ENCODE results near the gene LRRC75A.
"Not testable (repeated sequence)": the region's sequence is repeated elsewhere in the genome, so short reads cannot be mapped to it uniquely, and the experiment has no call there.

The LRRC75A gene

GRCh38 chr17:16419074-16419928 is 72.7 kb downstream of the LRRC75A start:
- Histone ChIP-seq H3K27me3 (ENCODE audit: control insufficient read depth in 1 of 2, insufficient read depth in 2 of 2, low read length in 2 of 2) (peaks cover 0 to 2% of the 10 kb centered on the region in 2 donors), H3K27ac (ENCODE audit: low read length) (peak overlapping the region; percentile 37), H3K9me3 (ENCODE audit: control insufficient read depth in 2 of 2, low read length in 2 of 2) (no peaks in the 10 kb centered on the region), H3K4me3 (ENCODE audit: low read length in 2 of 2) (peak overlapping the region in 1 of 2 donors; percentile 8), H3K4me1 (ENCODE audit: control insufficient read depth, insufficient read depth, low read length) (peaks cover 28% of the 10 kb centered on the region), H3K9ac (ENCODE audit: low read length in 2 of 2) (peak overlapping the region in 1 of 2 donors; percentile 36), H3K36me3 (ENCODE audit: control insufficient read depth in 2 of 2, insufficient read depth in 2 of 2, low read length in 2 of 2) (peaks cover 0 to 5% of the 10 kb centered on the region in 2 donors)

GRCh38 chr17:16418685-16419068 is 73.3 kb downstream of the LRRC75A start:
- peaks cover 0 to 5% of the 10 kb centered on the region in 2 donors for H3K36me3 ChIP-seq (ENCODE audit: control insufficient read depth in 2 of 2, insufficient read depth in 2 of 2, low read length in 2 of 2)
- H3K27ac ChIP-seq (ENCODE audit: low read length): peak overlapping the region; percentile 37
- H3K4me3 ChIP-seq (ENCODE audit: low read length in 2 of 2): no peak overlapping the region
- H3K9ac ChIP-seq (ENCODE audit: low read length in 2 of 2): no peak overlapping the region
- H3K9me3 ChIP-seq (ENCODE audit: control insufficient read depth in 2 of 2, low read length in 2 of 2): no peaks in the 10 kb centered on the region
- H3K27me3 ChIP-seq (ENCODE audit: control insufficient read depth in 1 of 2, insufficient read depth in 2 of 2, low read length in 2 of 2): peaks cover 0 to 2% of the 10 kb centered on the region in 2 donors
- peaks cover 28% of the 10 kb centered on the region for H3K4me1 ChIP-seq (ENCODE audit: control insufficient read depth, insufficient read depth, low read length)

- Histone ChIP-seq H3K9me3 (ENCODE audit: control insufficient read depth in 2 of 2, low read length in 2 of 2) (no peaks in the 10 kb centered on the region), H3K9ac (ENCODE audit: low read length in 2 of 2) (no peak overlapping the region), H3K36me3 (ENCODE audit: control insufficient read depth in 2 of 2, insufficient read depth in 2 of 2, low read length in 2 of 2) (peaks cover 0 to 5% of the 10 kb centered on the region in 2 donors), H3K27me3 (ENCODE audit: control insufficient read depth in 1 of 2, insufficient read depth in 2 of 2, low read length in 2 of 2) (peaks cover 0 to 2% of the 10 kb centered on the region in 2 donors), H3K4me1 (ENCODE audit: control insufficient read depth, insufficient read depth, low read length) (peaks cover 28% of the 10 kb centered on the region), H3K4me3 (ENCODE audit: low read length in 2 of 2) (no peak overlapping the region), H3K27ac (ENCODE audit: low read length) (peak overlapping the region; percentile 37)
Measured at GRCh38 chr17:16417896-16418684, 73.9 kb downstream of the LRRC75A start.

GRCh38 chr17:16417399-16417798 is 74.6 kb downstream of the LRRC75A start:
- H3K27ac ChIP-seq (ENCODE audit: low read length): no peak overlapping the region
- peaks cover 28% of the 10 kb centered on the region for H3K4me1 ChIP-seq (ENCODE audit: control insufficient read depth, insufficient read depth, low read length)
- H3K9ac ChIP-seq (ENCODE audit: low read length in 2 of 2): no peak overlapping the region
- no peak overlapping the region for H3K4me3 ChIP-seq (ENCODE audit: low read length in 2 of 2)
- H3K27me3 ChIP-seq (ENCODE audit: control insufficient read depth in 1 of 2, insufficient read depth in 2 of 2, low read length in 2 of 2): peaks cover 0 to 2% of the 10 kb centered on the region in 2 donors
- H3K36me3 ChIP-seq (ENCODE audit: control insufficient read depth in 2 of 2, insufficient read depth in 2 of 2, low read length in 2 of 2): peaks cover 0 to 2% of the 10 kb centered on the region in 2 donors
- H3K9me3 ChIP-seq (ENCODE audit: control insufficient read depth in 2 of 2, low read length in 2 of 2): no peaks in the 10 kb centered on the region

GRCh38 chr17:16415031-16415924 is 76.7 kb downstream of the LRRC75A start, which contains the start of gene TRPV2:
Gene TRPV2, plus strand, starts transcription at chr17:16415571. Its CDS starts 2,098 bp downstream, at chr17:16417669.
- Histone ChIP-seq H3K27ac (ENCODE audit: low read length) (peak within 1 kb of the TSS; percentile 58), H3K9ac (ENCODE audit: low read length in 2 of 2) (peak within 1 kb of the TSS; percentile 58 to 72), H3K36me3 (ENCODE audit: control insufficient read depth in 2 of 2, insufficient read depth in 2 of 2, low read length in 2 of 2) (peaks cover 0 to 2% of the 10 kb centered on the region in 2 donors)

GRCh38 chr17:16407911-16408588 is 83.9 kb downstream of the LRRC75A start:
- H3K27ac ChIP-seq (ENCODE audit: low read length): no peak overlapping the region
- no peak overlapping the region for H3K9ac ChIP-seq (ENCODE audit: low read length in 2 of 2)

More at GRCh38 chr17:16415031-16415924, 76.7 kb downstream of the LRRC75A start, which contains the start of gene TRPV2:
- H3K4me1 ChIP-seq (ENCODE audit: control insufficient read depth, insufficient read depth, low read length): peaks cover 27% of the 10 kb centered on the region
- peaks cover 0 to 2% of the 10 kb centered on the region in 2 donors for H3K27me3 ChIP-seq (ENCODE audit: control insufficient read depth in 1 of 2, insufficient read depth in 2 of 2, low read length in 2 of 2)
- H3K9me3 ChIP-seq (ENCODE audit: control insufficient read depth in 2 of 2, low read length in 2 of 2): no peaks in the 10 kb centered on the region
- peak within 1 kb of the TSS; percentile 43 to 72 for H3K4me3 ChIP-seq (ENCODE audit: low read length in 2 of 2)

GRCh38 chr17:16406742-16407674 is 85.0 kb downstream of the LRRC75A start:
- H3K27me3 ChIP-seq (ENCODE audit: control insufficient read depth in 1 of 2, insufficient read depth in 2 of 2, low read length in 2 of 2): peaks cover 5 to 11% of the 10 kb centered on the region in 2 donors
- H3K9ac ChIP-seq (ENCODE audit: low read length in 2 of 2): peak overlapping the region; percentile 36 to 44
- H3K36me3 ChIP-seq (ENCODE audit: control insufficient read depth in 2 of 2, insufficient read depth in 2 of 2, low read length in 2 of 2): no peaks in the 10 kb centered on the region
- H3K4me1 ChIP-seq (ENCODE audit: control insufficient read depth, insufficient read depth, low read length): peaks cover 11% of the 10 kb centered on the region
- H3K27ac ChIP-seq (ENCODE audit: low read length): no peak overlapping the region
- H3K9me3 ChIP-seq (ENCODE audit: control insufficient read depth in 2 of 2, low read length in 2 of 2): no peaks in the 10 kb centered on the region
- H3K4me3 ChIP-seq (ENCODE audit: low read length in 2 of 2): peak overlapping the region; percentile 71 to 73

More at GRCh38 chr17:16407911-16408588, 83.9 kb downstream of the LRRC75A start:
- Histone ChIP-seq H3K9me3 (ENCODE audit: control insufficient read depth in 2 of 2, low read length in 2 of 2) (no peaks in the 10 kb centered on the region), H3K27me3 (ENCODE audit: control insufficient read depth in 1 of 2, insufficient read depth in 2 of 2, low read length in 2 of 2) (peaks cover 5 to 11% of the 10 kb centered on the region in 2 donors), H3K4me1 (ENCODE audit: control insufficient read depth, insufficient read depth, low read length) (peaks cover 11% of the 10 kb centered on the region), H3K36me3 (ENCODE audit: control insufficient read depth in 2 of 2, insufficient read depth in 2 of 2, low read length in 2 of 2) (no peaks in the 10 kb centered on the region), H3K4me3 (ENCODE audit: low read length in 2 of 2) (no peak overlapping the region)

GRCh38 chr17:16403847-16404246 is 88.1 kb downstream of the LRRC75A start:
- H3K27me3 ChIP-seq (ENCODE audit: control insufficient read depth in 1 of 2, insufficient read depth in 2 of 2, low read length in 2 of 2): peaks cover 5 to 11% of the 10 kb centered on the region in 2 donors
- H3K9ac ChIP-seq (ENCODE audit: low read length in 2 of 2); H3K4me3 ChIP-seq (ENCODE audit: low read length in 2 of 2); H3K27ac ChIP-seq (ENCODE audit: low read length); H3K9me3 ChIP-seq (ENCODE audit: control insufficient read depth in 2 of 2, low read length in 2 of 2); H3K36me3 ChIP-seq (ENCODE audit: control insufficient read depth in 2 of 2, insufficient read depth in 2 of 2, low read length in 2 of 2): not testable (repeated sequence)
- peaks cover 11% of the 10 kb centered on the region for H3K4me1 ChIP-seq (ENCODE audit: control insufficient read depth, insufficient read depth, low read length)
